HG02623 (cell line): Measurements from ENCODE around the gene CCNY.
A peak's percentile ranks its signal among the peaks of the same experiment; 100 is the strongest.
"Not testable (repeated sequence)": the region's sequence is repeated elsewhere in the genome, so short reads cannot be mapped to it uniquely, and the experiment has no call there.

Experiments
- ATAC-seq: cut with Tn5 transposase; IDR thresholded peaks from one replicate; pipeline ENCODE4 v1.9.1; 2021; ENCODE audit warnings: moderate library complexity; ENCODE audit not compliant: unreplicated experiment

CCNY gene

DNA sequence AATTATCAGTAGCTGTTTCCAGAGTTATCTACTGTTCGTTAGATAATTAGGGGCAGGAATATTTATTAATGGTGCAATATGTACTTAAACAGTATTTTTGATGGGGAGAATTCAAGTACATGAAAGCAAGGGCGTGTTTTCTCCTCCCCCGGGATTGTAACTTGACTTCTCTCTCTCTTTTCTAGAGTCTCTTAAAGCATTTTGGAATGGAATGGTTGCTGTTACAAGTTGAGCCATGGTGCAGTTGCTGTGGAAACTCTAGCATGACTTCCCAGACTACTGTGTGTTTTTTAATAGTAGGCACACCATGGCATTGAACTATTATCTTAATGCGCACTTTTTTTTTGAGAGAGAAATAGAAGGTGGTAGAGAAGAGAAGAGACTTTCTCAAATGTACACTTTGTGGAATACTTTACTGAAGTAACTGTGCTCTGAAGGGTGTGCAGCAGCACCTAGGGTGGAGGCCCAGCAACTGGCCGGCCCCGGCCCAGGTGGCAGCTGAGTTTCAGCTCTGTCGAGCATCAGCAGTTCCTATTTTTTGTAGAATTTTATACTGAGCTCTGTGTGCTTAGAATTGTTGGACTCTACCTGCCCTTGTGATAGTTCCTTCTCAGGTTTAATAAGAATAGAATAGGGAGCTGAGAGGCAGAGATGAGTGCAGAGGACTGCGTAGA is 64.4 kb downstream of the CCNY start:
- ATAC-seq: no peak

DNA sequence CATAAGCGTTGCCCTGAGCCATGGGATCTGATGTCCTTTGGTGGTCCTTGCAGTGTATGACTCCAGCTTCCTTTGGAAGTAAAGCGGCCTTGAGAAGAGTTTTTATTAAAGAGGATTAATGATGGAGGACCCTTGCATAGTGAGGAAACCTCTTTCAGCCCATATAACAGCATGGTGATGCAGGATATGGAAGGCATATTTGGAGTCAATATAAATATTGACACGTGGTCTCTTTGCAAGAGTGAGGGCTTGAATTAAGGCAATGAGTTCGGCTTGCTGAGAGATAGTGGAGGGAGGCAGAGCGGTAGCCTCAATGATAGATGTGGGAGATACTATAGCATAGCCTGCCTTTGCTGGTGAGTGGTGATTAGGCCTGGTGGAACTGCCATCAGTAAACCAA is 67.2 kb downstream of the CCNY start:
- ATAC-seq: not testable (repeated sequence)

GRCh38 chr10:35404077-35404476 is 67.8 kb downstream of the CCNY start:
- ATAC-seq: not testable (repeated sequence)

DNA sequence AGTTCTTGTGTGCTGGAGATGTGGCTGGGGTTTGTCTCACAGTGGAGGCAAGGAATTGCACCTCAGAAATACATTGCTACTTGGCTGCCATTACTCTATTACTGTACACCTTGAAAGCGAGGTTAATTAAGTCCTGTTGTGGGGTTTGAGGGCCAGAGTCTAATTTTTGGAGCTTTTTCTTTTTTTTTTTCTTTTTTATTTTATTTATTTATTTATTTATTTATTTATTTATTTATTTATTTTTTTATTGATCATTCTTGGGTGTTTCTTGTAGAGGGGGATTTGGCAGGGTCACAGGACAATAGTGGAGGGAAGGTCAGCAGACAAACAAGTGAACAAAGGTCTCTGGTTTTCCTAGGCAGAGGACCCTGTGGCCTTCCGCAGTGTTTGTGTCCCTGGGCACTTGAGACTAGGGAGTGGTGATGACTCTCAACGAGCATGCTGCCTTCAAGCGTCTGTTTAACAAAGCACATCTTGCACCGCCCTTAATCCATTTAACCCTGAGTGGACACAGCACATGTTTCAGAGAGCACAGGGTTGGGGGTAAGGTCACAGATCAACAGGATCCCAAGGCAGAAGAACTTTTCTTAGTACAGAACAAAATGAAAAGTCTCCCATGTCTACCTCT is 69.8 kb downstream of the CCNY start:
- not testable (repeated sequence) for ATAC-seq

DNA sequence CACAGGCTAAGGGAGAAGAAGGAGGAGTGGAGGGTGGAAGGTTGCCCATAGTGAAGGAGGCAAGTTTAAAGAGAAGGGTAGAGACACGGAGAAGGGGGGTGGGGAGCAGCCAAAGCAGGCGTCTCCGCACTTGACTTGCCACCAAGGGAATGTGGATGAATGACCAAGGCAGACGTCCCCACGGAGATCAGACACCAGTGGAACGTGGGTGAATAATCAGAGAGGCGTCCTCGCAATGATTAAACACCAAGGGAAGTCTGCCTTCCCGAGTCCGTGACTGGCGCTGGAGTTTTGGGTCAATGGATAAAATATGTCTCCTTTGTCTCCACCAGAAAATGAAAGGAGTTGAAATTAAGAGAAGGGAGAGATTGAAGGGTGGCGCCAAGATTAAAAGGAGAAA is 71.4 kb downstream of the CCNY start:
- ATAC-seq: not testable (repeated sequence)

- peak; percentile 67 for ATAC-seq
Observed at GRCh38 chr10:35409094-35409582, 72.8 kb downstream of the CCNY start.

DNA sequence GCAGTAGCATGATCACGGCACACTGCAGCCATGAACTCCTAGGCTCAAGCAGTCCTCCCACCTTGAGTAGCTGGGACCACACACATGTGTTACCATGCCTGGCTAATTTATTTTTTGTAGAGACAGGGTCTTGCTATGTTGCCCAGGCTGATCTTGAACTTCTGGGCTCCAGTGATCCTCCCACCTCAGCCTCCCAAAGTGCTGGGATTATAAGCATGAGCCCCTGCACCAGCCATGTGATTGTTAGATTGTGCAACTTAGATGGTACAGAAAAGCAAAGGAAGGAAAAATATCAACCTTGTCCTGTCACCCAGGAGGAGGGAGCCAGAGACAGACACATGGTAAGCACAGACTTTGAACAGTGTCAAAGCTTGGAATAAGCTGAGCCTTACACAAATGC is 73.5 kb downstream of the CCNY start:
- no peak for ATAC-seq

DNA sequence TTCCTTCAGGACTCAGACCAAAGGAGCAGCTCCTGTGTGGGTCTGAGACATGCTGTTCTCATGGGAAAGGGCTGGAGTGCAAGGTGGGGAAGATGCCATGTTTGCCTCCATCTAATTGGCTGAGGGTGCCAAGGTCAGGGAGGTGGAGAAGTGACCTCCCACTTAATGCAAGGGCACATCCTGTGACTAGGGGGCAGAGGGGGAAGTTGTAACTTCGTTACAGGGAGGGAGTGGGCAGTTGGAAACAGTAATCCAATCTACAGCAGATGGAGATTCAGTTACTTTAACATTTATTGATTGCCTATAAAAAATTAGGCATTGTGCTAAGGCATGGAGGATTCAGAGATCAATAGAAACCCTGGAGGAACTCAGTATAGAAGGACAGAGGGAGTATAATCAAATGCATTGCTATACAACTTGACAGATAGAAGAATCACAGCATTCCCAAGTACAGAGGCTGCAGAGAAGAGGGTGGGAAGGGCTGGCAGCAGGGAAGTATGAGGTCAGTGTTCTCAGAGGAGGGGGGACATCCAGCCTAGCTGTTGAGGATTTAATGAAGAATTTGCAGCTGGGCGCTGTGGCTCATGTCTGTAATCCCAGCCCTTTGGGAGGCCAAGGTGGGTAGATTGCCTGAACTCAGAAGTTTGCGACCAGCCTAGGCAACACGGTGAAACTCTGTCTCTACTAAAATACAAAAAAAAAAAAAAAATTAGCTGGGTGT is 75.9 kb downstream of the CCNY start:
- no peak for ATAC-seq

DNA sequence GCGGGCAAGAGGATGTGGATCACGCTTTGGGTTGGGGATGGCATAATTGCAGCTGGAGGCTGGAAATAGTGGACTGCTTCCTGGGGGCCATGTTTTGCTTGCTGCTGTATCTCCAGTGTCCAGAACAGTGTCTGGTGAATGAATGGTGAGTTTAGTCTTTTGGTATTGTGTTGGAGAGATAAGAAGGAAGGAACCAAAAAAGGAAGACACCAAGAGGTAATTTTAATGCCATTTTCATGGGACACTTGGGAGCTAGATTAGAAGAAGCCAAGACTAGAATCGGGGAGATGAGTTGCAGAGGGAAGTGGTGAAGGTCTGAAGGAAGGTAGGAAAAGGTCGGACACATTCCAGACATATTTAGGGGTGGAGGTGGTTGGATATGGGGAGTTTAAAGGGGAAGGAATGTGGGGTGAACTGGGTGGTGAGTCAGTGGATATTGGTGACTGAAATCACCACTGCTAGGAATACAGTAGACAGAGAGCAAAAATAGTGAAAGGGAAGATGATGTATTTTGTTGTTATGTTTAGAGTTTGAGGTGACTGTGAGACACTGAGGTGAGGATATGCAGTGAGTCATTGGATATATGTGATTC is 76.7 kb downstream of the CCNY start:
- ATAC-seq: no peak

GRCh38 chr10:35413985-35414861 is 77.9 kb downstream of the CCNY start:
- no peak for ATAC-seq

DNA sequence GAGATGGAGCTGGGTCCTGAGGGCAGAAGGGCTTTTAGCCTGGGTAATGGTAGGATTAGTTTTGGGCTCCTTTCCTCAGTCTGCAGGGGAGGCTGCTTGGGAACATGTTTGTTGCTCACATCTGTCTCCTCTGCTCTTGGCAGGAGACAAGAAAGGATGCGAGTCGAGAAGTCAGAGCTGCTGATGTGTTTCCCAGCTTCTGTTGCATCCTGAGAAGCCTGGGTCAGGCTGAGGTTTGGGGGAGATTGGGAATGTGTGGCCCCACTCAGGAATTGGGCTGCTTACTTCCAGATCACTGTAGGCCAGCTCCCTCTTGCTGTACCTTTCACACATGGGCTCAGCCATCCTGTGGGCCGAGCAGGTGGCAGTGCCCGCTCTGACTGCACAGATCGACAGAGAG is 79.2 kb downstream of the CCNY start:
- ATAC-seq: no peak

- no peak for ATAC-seq
Observed at GRCh38 chr10:35416619-35417312, 80.5 kb downstream of the CCNY start.

DNA sequence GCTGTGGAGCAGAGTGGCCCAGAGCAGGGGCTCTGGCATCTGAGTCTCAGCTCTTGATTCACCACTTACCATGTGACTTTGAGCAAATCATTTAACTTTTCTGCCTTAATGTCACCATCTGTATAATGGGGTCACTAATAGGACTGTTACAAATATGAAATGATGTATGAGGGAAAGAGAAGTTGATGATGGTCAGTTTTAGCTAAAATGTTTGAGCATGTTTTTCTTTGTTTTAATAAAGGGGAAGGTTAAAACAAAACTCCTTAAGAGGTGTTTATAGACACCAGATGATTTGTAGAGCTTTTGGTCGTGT is 81.0 kb downstream of the CCNY start:
- ATAC-seq: no peak

- no peak for ATAC-seq
Observed at GRCh38 chr10:35417795-35418194, 81.5 kb downstream of the CCNY start.

- not testable (repeated sequence) for ATAC-seq
Observed at GRCh38 chr10:35418580-35418979, 82.3 kb downstream of the CCNY start.

GRCh38 chr10:35420044-35420443 is 83.7 kb downstream of the CCNY start:
- no peak for ATAC-seq

GRCh38 chr10:35420827-35421552 is 84.7 kb downstream of the CCNY start:
- ATAC-seq: no peak

- ATAC-seq: no peak
Observed at GRCh38 chr10:35421553-35422178, 85.4 kb downstream of the CCNY start.

DNA sequence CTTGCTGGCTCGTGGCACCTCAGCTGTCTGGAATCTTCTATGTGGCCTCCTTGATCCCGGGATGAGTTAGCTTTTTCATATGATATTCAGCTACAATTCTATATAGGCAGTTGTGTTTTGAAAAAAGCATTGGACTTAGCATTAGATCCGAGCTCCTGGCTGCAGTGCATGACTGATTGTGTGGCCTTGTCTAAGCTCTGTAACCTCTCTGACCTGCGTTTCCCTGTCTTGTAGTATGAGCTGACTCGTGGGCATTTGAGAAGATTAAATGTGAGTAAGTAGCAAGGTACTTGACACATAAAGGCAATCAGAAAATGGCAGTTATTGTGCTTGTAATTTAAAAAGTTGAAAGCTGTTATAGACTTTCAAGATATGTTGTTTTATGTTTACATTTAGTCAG is 85.9 kb downstream of the CCNY start:
- no peak for ATAC-seq
